Measurements from ENCODE around the gene NBDY. TPM values are rescaled to one million over a fixed set of nuclear protein-coding genes. Genes with fewer than 3 reads are reported as not detected.
"Not testable (repeated sequence)": the region's sequence is repeated elsewhere in the genome, so short reads cannot be mapped to it uniquely, and the experiment has no call there.

NBDY gene, protein sequence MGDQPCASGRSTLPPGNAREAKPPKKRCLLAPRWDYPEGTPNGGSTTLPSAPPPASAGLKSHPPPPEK
- polyA plus RNA-seq (2012; ENCODE audit: insufficient read depth, insufficient read length, low read depth), result 60.6 TPM

DNA sequence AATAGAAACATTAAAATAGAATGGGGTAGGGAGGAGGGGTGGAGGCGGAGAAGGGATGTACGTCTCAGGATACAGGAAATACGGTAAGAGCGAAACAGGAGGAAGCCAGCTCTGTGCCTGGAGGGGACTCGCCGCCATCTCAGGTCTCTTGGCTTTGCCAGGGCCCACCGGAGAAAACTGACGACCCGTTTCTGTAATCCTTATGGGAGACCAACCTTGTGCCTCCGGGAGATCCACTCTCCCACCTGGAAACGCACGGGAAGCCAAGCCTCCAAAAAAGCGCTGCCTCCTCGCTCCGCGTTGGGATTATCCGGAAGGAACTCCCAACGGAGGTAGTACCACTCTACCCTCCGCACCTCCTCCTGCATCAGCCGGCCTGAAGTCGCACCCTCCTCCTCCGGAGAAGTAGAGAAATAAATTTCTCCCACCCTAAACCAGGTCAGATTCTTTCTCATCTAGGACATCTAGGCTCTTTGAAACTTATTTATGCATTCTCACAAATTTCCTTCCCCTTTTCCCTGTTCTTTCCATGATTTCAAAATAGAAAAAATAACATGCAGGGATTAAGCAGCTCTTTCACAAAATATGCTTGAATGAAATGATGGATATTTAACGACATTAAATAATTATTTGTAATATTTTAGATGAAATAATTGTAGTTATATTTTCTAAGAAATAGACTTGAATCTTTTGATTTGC lies at the start of gene NBDY:
TSS of gene NBDY (plus strand) at position 92 of the 699 bp plus-strand sequence. CDS start at position 203, 111 bp downstream.
- Histone ChIP-seq H3K4me3 (ENCODE audit: low read depth, low read length) (peak within 1 kb of the TSS; percentile 81), H3K36me3 (no peaks in the 10 kb centered on the region), H3K9me3 (no peaks in the 10 kb centered on the region), H3K27me3 (no peaks in the 10 kb centered on the region), H3K4me1 (no peaks in the 10 kb centered on the region)
- TF ChIP-seq, protein P1, sequence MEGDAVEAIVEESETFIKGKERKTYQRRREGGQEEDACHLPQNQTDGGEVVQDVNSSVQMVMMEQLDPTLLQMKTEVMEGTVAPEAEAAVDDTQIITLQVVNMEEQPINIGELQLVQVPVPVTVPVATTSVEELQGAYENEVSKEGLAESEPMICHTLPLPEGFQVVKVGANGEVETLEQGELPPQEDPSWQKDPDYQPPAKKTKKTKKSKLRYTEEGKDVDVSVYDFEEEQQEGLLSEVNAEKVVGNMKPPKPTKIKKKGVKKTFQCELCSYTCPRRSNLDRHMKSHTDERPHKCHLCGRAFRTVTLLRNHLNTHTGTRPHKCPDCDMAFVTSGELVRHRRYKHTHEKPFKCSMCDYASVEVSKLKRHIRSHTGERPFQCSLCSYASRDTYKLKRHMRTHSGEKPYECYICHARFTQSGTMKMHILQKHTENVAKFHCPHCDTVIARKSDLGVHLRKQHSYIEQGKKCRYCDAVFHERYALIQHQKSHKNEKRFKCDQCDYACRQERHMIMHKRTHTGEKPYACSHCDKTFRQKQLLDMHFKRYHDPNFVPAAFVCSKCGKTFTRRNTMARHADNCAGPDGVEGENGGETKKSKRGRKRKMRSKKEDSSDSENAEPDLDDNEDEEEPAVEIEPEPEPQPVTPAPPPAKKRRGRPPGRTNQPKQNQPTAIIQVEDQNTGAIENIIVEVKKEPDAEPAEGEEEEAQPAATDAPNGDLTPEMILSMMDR (IDR thresholded peaks at IDR 0.05; ENCODE audit: low read depth, low read length), result no peak
- peak; percentile 49 for DNase-seq

DNA sequence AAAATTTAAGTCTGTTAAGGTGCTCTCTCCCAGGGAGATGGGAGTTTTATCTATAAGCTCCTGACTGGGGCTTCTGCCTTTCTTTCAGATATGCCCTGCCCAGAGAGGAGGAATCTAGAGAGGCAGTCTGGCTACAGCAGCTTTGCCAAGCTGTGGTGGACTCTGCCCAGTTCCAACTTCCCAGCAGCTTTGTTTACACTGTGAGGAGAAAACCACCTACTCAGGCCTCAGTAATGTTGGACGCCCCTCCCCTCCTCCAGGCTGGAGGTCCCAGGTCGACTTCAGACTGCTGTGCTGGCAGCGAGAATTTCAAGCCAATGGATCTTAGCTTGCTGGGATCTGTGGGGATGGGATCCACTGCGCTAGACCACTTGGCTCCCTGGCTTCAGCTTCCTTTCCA lies 24.5 kb upstream of the NBDY start:
- not testable (repeated sequence) for DNase-seq

DNA sequence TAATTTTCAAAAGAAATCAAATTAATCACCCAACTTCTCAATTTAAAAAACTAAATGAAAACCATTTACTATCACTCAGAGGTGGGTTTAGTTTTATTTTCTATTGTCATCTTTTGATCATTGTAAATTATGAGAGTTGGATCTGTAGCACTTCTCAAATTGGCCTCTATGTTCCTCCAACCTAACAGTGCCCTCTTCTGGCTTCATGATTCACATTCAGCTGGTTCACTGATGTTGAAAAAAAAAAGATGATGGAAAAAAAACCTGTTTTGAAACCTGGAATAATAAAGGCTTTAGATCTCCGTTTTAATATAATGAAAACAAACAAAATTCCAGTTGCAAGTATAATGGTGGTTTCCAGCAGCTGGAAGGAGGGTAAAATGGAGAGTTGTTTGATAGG lies 2.4 kb upstream of the NBDY start:
- TF ChIP-seq, protein P1 (IDR thresholded peaks at IDR 0.05; ENCODE audit: low read depth, low read length), result peak; percentile 70
- no peaks in the 10 kb centered on the region for H3K36me3 ChIP-seq
- H3K27me3 ChIP-seq, result no peaks in the 10 kb centered on the region
- no peak overlapping the region for H3K4me3 ChIP-seq (ENCODE audit: low read depth, low read length)
- no peaks in the 10 kb centered on the region for H3K4me1 ChIP-seq
- DNase-seq, result peak; percentile 13
- no peaks in the 10 kb centered on the region for H3K9me3 ChIP-seq

More for the DNA sequence above, 24.5 kb upstream of the NBDY start:
- not testable (repeated sequence) for H3K4me3 ChIP-seq (ENCODE audit: low read depth, low read length); H3K4me1 ChIP-seq; H3K9me3 ChIP-seq; H3K36me3 ChIP-seq; H3K27me3 ChIP-seq

DNA sequence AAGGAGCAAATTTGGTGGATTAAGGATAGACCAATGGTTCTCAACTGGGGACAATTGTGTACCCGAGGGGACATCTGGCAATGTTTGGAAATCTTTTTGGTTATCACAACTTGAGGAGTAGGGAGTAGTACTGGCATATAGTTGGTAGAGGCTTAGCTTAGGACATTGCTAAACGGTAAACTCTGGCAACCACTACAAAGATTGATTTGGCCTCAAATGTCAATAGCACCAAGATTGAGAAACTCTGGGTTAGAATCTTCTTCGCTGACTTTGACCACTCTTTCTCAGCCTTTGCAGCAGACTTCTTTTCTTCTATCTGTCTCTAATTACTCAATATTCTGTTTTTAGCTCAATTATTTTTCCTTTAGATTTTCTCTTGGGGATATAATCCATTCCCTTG lies 1.5 kb upstream of the NBDY start:
- TF ChIP-seq, protein P1 (IDR thresholded peaks at IDR 0.05; ENCODE audit: low read depth, low read length), result no peak
- no peaks in the 10 kb centered on the region for H3K9me3 ChIP-seq

DNA sequence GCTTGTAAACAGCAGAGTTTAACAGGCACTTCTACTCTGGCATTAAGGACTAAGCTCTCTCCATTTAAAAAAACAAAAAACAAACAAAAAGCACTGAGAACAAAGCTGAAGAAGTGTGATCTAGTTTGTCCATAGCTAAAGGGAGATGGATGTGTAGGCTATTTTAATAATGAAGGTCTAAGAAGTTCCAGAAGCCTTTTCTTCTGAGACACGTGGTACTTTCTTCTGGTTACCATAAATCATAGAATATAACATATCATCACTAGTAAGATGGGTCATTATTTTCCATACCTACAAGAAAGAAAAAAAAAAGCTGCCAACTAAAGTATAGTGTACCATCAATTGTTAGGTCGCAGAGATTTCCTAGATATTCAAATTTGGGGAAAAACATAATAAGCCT lies 722 bp upstream of the NBDY start:
- peak overlapping the region; percentile 81 for H3K4me3 ChIP-seq (ENCODE audit: low read depth, low read length)
- no peaks in the 10 kb centered on the region for H3K27me3 ChIP-seq

More for the DNA sequence above, 1.5 kb upstream of the NBDY start:
- Histone ChIP-seq H3K4me3 (ENCODE audit: low read depth, low read length) (no peak overlapping the region), H3K4me1 (no peaks in the 10 kb centered on the region), H3K27me3 (no peaks in the 10 kb centered on the region), H3K36me3 (no peaks in the 10 kb centered on the region)
- no peak for DNase-seq

DNA sequence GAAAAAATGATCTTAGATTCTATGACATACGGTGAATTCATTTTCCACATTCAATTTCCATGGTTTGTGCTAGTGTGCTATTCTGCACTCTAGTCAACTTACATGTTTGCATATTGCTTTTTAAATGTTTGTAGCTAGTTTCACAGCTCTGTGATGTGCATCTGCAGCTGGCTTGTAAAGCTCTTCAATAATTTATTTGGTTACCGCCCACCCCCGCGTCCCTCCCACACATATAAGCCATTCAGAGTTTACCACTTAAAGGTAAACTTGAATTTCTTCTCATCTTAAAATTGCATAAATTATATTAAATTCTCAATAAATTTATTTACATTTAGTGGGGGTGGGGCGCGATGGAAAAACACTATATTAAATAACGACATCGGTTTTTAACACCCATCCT lies 291 bp upstream of the NBDY start:
- no peaks in the 10 kb centered on the region for H3K4me1 ChIP-seq
- H3K27me3 ChIP-seq, result no peaks in the 10 kb centered on the region
- H3K9me3 ChIP-seq, result no peaks in the 10 kb centered on the region
- peak; percentile 35 for DNase-seq
- no peaks in the 10 kb centered on the region for H3K36me3 ChIP-seq
- H3K4me3 ChIP-seq (ENCODE audit: low read depth, low read length), result peak overlapping the region; percentile 81
- TF ChIP-seq, protein P1 (IDR thresholded peaks at IDR 0.05; ENCODE audit: low read depth, low read length), result no peak

More for the DNA sequence above, 722 bp upstream of the NBDY start:
- Histone ChIP-seq H3K36me3 (no peaks in the 10 kb centered on the region), H3K9me3 (no peaks in the 10 kb centered on the region), H3K4me1 (no peaks in the 10 kb centered on the region)
- TF ChIP-seq, protein P1 (IDR thresholded peaks at IDR 0.05; ENCODE audit: low read depth, low read length), result no peak
- DNase-seq, result no peak

All from BE2C (cell line).